Globus pallidus (tissue), 1 donor: Measurements from ENCODE around the gene PISD.

Experiments
- DNase-seq: peaks from one replicate; pipeline ENCODE4 v3.0.0-alpha.2; 2015; ENCODE audit warnings: low spot score

Gene PISD

DNA sequence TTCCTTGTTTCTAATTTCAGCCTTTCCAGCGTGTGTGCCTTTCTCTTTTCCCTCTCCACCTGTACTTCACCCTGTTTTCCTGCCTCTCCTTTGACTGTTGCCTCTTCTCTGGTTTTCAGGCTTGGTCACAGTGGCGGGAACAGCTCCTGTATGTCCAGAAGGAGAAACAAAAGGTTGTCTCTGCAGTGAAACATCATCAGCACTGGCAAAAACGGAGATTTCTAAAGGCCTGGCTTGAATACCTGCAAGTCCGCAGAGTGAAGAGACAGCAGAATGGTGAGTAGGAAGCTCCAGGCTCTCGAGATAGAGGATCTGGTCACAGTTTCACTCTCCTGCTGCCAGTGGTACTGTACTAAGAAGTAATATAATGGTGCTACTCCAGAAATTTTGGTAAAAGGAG, 89.1 kb downstream of the PISD start:
- DNase-seq: no peak

DNA sequence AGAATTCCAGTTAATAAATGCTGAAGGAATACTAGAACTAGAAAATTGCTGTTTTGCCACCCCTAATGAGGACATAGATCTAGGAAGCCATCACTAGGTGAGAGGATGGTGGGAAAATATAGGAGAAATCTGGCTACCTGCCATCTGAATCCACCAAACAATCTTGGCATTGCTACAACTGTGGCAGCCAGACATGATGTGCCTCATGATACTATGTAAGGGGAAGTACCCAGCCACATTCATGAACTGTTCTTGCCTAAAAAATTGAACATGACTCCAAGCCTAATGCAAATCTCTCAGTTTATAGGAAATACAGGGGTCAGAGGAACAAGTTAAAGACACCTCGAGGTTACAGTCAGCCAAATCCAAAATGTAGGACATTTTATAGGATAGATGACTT, 92.9 kb downstream of the PISD start:
- no peak for DNase-seq
